BLaER1 treated with 17β-estradiol and CSF1 and Interleukin-3, amounts not matched to agents 10 nM and 100 nM (cell line): ENCODE measurements around the gene DIPK1C.

Experiments
- H3K27ac ChIP-seq, 11 experiments: shearing (Covaris generic); formaldehyde crosslinking; 2 replicates each; pipeline ENCODE4 v1.8.1; 2022
- H3K27me3 ChIP-seq, 11 experiments: shearing (Covaris generic); formaldehyde crosslinking; 2 replicates each; pipeline ENCODE4 v1.8.1; 2022
- H3K36me3 ChIP-seq, 11 experiments: shearing (Covaris generic); formaldehyde crosslinking; 2 replicates each; pipeline ENCODE4 v1.8.1; 2022
- H3K4me1 ChIP-seq, 10 experiments: shearing (Covaris generic); formaldehyde crosslinking; 2 replicates each; pipeline ENCODE4 v1.8.1; 2022
- H3K4me2 ChIP-seq, 11 experiments: shearing (Covaris generic); formaldehyde crosslinking; 2 replicates each; pipeline ENCODE4 v1.8.1; 2022
- H3K4me3 ChIP-seq, 10 experiments: shearing (Covaris generic); formaldehyde crosslinking; 2 replicates each; pipeline ENCODE4 v1.8.1; 2022
- H3K9ac ChIP-seq, 11 experiments: shearing (Covaris generic); formaldehyde crosslinking; 2 replicates each; pipeline ENCODE4 v1.8.1; 2022
- H3K9me3 ChIP-seq, 11 experiments: shearing (Covaris generic); formaldehyde crosslinking; replicated peaks in 1 of 11; 2 replicates each; pipeline ENCODE4 v1.8.1; 2022
- H4K20me1 ChIP-seq, 11 experiments: shearing (Covaris generic); formaldehyde crosslinking; 2 replicates each; pipeline ENCODE4 v1.8.1; 2022
- Cebpa-rat ChIP-seq, 11 experiments: shearing (Covaris generic); IDR thresholded peaks; 2 replicates each; pipeline ENCODE4 v1.8.1; 2022

DIPK1C gene

GRCh38 chr18:74410441-74410992 is 46.6 kb downstream of the DIPK1C start:
- Histone ChIP-seq H4K20me1 (no peaks in the 10 kb centered on the region), H3K4me2 (peak overlapping the region; percentile 86 to 99 (median 96)), H3K4me1 (peaks cover 61 to 100% (median 93%) of the 10 kb centered on the region in 10 experiments), H3K9ac (peak overlapping the region; percentile 37 to 95 (median 87); a peak in 21 of 22 replicates), H3K36me3 (peaks cover 0 to 44% (median 34%) of the 10 kb centered on the region in 11 experiments; a peak in 16 of 22 replicates), H3K9me3 (peaks cover 0 to 11% (median 1%) of the 10 kb centered on the region in 11 experiments; a peak in 9 of 22 replicates), H3K27me3 (no peaks in the 10 kb centered on the region), H3K27ac (peak overlapping the region in 10 of 11 experiments; percentile 51 to 100 (median 97); a peak in 19 of 22 replicates), H3K4me3 (peak overlapping the region; percentile 36 to 71 (median 62); a peak in 19 of 20 replicates)
- TF ChIP-seq Cebpa-rat (IDR thresholded peaks at IDR 0.05), result peak in 5 of 11 experiments; percentile 10 to 81 (median 68); a peak in 6 of 22 replicates

DNA sequence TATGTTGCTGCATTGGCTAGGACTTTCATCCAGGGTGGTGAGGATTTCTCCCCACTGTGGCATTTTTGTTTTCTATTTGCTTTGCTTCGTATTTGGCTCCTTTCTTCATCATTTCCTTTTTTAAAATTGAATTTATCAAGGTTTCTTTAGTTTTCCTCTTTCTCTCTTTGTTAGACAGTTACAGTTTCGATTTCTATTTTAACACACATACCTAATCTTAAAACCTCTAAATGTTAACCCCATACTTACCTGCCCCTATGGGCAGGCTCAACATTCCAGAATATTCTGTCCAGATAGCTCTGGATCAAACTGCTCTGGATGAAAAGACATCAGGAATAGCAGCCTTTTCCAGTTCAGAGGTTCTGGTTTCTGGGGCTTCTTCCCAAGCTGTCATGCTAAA is 49.2 kb downstream of the DIPK1C start:
- Histone ChIP-seq H3K9ac (peak overlapping the region; percentile 43 to 95 (median 87); a peak in 20 of 22 replicates), H3K27ac (peak overlapping the region in 10 of 11 experiments; percentile 41 to 100 (median 97); a peak in 20 of 22 replicates), H3K4me3 (peak overlapping the region; percentile 18 to 71 (median 62); a peak in 18 of 20 replicates)

GRCh38 chr18:74402806-74403433 is 54.2 kb downstream of the DIPK1C start:
- Histone ChIP-seq H3K9me3 (peaks cover 0 to 29% (median 16%) of the 10 kb centered on the region in 11 experiments; a peak in 14 of 22 replicates), H3K27ac (peak overlapping the region in 10 of 11 experiments; percentile 6 to 100 (median 97); a peak in 18 of 22 replicates), H3K36me3 (peaks cover 0 to 8% (median 0%) of the 10 kb centered on the region in 11 experiments; a peak in 2 of 22 replicates), H3K4me1 (peaks cover 53 to 97% (median 93%) of the 10 kb centered on the region in 10 experiments), H3K4me3 (no peak overlapping the region), H4K20me1 (no peaks in the 10 kb centered on the region), H3K9ac (peak overlapping the region in 9 of 11 experiments; percentile 0 to 95 (median 73); a peak in 18 of 22 replicates), H3K27me3 (no peaks in the 10 kb centered on the region), H3K4me2 (peak overlapping the region; percentile 54 to 90 (median 83))
- no peak for TF ChIP-seq Cebpa-rat (IDR thresholded peaks at IDR 0.05)

More for the DNA sequence above, 49.2 kb downstream of the DIPK1C start:
- no peaks in the 10 kb centered on the region for H3K27me3 ChIP-seq
- H3K4me1 ChIP-seq, result peaks cover 61 to 97% (median 91%) of the 10 kb centered on the region in 10 experiments
- peaks cover 0 to 29% (median 16%) of the 10 kb centered on the region in 11 experiments; a peak in 14 of 22 replicates for H3K9me3 ChIP-seq
- TF ChIP-seq Cebpa-rat (IDR thresholded peaks at IDR 0.05), result no peak
- peaks cover 0 to 21% (median 13%) of the 10 kb centered on the region in 11 experiments; a peak in 14 of 22 replicates for H3K36me3 ChIP-seq
- H4K20me1 ChIP-seq, result no peaks in the 10 kb centered on the region
- peak overlapping the region; percentile 86 to 99 (median 96) for H3K4me2 ChIP-seq

DNA sequence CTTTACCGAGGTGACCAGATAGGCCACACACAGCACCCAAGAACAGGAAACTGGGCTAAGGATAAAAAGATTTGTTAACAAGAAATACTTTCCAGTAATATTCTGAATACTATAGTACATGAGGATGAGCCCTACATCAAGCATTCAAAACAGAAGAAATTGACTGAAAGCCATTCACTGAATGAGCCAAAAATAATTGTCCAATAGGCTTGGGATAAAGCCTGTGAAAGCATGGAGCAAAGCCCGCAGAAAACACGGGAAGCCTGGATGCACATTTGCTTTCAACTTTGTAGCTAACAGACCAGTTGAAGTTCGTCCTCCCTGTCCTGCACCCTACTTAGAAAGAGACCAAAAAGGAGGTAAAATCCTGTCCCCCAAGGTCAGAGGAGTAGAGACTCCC is 56.3 kb downstream of the DIPK1C start:
- H3K9ac ChIP-seq, result peak overlapping the region in 8 of 11 experiments; percentile 76 to 95 (median 88); a peak in 17 of 22 replicates
- peaks cover 0 to 8% (median 0%) of the 10 kb centered on the region in 11 experiments; a peak in 2 of 22 replicates for H3K36me3 ChIP-seq
- H3K27me3 ChIP-seq, result no peaks in the 10 kb centered on the region
- H3K9me3 ChIP-seq, result peaks cover 0 to 28% (median 18%) of the 10 kb centered on the region in 11 experiments; a peak in 15 of 22 replicates
- no peaks in the 10 kb centered on the region for H4K20me1 ChIP-seq
- TF ChIP-seq Cebpa-rat (IDR thresholded peaks at IDR 0.05), result no peak
- peak overlapping the region in 10 of 11 experiments; percentile 45 to 100 (median 97); a peak in 19 of 22 replicates for H3K27ac ChIP-seq
- H3K4me2 ChIP-seq, result peak overlapping the region; percentile 64 to 92 (median 86); a peak in 21 of 22 replicates
- no peak overlapping the region for H3K4me3 ChIP-seq
- peaks cover 61 to 97% (median 94%) of the 10 kb centered on the region in 10 experiments for H3K4me1 ChIP-seq

DNA sequence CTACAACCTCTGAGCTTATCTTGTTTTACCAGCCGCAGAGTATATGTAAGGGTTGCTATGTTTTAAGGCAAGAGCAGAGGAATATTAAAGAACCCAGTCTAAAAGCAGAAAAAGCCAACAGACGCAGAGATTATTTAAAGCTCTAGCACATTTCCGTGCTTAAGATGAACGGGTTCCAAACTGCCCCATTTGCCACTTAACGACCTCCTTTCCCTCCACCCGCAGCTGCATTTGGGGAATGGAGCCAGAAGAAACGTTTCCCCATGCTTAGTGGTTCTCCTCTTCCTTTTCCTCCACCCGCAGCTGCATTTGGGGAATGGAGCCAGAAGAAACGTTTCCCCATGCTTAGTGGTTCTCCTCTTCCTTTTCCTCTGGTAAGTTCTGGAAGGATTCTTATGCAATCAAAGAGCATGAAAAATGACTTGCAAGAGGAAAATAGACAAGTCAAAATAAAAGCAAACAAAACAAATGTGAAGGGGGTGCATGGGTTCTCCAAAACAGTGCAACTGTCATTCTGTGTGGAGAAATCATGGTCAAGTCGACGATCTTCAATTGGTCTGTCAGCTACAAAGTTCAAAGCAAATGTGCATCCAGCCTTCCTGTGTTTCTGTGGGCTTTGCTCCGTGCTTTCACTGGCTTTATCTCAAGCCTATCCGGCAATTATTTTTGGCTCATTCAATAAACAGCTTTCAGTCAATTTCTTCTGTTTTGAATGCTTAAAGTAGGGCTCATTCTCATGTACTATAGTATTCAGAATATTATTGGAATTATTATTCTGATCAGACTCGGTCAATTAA is 57.8 kb downstream of the DIPK1C start:
- no peaks in the 10 kb centered on the region for H4K20me1 ChIP-seq
- peaks cover 61 to 99% (median 96%) of the 10 kb centered on the region in 10 experiments for H3K4me1 ChIP-seq
- H3K27me3 ChIP-seq, result no peaks in the 10 kb centered on the region
- H3K9ac ChIP-seq, result peak overlapping the region in 10 of 11 experiments; percentile 3 to 95 (median 87); a peak in 19 of 22 replicates
- H3K4me2 ChIP-seq, result peak overlapping the region; percentile 64 to 92 (median 86)
- H3K9me3 ChIP-seq, result peaks cover 0 to 26% (median 20%) of the 10 kb centered on the region in 11 experiments; a peak in 17 of 22 replicates
- H3K36me3 ChIP-seq, result no peaks in the 10 kb centered on the region; a peak in 2 of 22 replicates
- H3K27ac ChIP-seq, result peak overlapping the region in 10 of 11 experiments; percentile 47 to 100 (median 97); a peak in 20 of 22 replicates
- H3K4me3 ChIP-seq, result peak overlapping the region in 8 of 10 experiments; percentile 6 to 41 (median 24); a peak in 12 of 20 replicates
- TF ChIP-seq Cebpa-rat (IDR thresholded peaks at IDR 0.05), result peak in 9 of 11 experiments; percentile 58 to 99 (median 97); a peak in 17 of 22 replicates

DNA sequence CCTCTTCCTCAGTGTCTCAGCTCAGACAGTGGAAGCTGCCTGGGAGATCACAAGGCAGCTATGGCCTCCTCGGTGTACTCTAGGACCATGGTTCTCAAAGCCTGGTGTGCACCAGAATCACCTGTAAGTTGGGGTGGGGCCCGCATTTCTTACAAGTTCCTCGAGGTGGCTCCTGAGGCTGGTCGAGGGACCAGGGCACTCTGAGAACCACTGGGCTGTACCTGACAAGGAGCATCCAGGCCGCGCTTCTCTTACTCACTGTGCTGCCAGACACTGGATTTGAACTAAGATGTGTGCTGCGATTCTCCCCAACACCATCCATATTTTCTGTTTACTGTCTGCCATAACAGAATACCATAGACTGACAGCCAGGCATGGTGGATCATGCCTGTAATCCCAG is 59.5 kb downstream of the DIPK1C start:
- Histone ChIP-seq H3K9me3 (peaks cover 0 to 35% (median 30%) of the 10 kb centered on the region in 11 experiments; a peak in 17 of 22 replicates), H3K4me3 (0 out of 20 replicates have a peak overlapping the region, but pooled peaks of 2 of the 10 experiments have one; percentile 3 to 30), H3K4me1 (peaks cover 54 to 93% (median 84%) of the 10 kb centered on the region in 10 experiments), H4K20me1 (no peaks in the 10 kb centered on the region), H3K4me2 (peak overlapping the region; percentile 64 to 92 (median 86)), H3K36me3 (no peaks in the 10 kb centered on the region; a peak in 2 of 22 replicates), H3K27ac (peak overlapping the region in 10 of 11 experiments; percentile 47 to 100 (median 97); a peak in 19 of 22 replicates), H3K9ac (peak overlapping the region in 9 of 11 experiments; percentile 57 to 95 (median 87); a peak in 15 of 22 replicates), H3K27me3 (no peaks in the 10 kb centered on the region)
- TF ChIP-seq Cebpa-rat (IDR thresholded peaks at IDR 0.05), result no peak

- Histone ChIP-seq H3K4me3 (no peak overlapping the region; a peak in 1 of 20 replicates), H3K4me2 (peak overlapping the region; percentile 64 to 92 (median 86); a peak in 21 of 22 replicates), H3K36me3 (peaks cover 0 to 7% (median 0%) of the 10 kb centered on the region in 11 experiments; a peak in 2 of 22 replicates), H3K9me3 (peaks cover 0 to 44% (median 33%) of the 10 kb centered on the region in 11 experiments; a peak in 17 of 22 replicates), H3K27me3 (no peaks in the 10 kb centered on the region), H4K20me1 (no peaks in the 10 kb centered on the region), H3K27ac (peak overlapping the region in 9 of 11 experiments; percentile 24 to 100 (median 97); a peak in 17 of 22 replicates), H3K9ac (peak overlapping the region in 7 of 11 experiments; percentile 86 to 95 (median 89); a peak in 12 of 22 replicates), H3K4me1 (peaks cover 48 to 93% (median 83%) of the 10 kb centered on the region in 10 experiments)
- no peak for TF ChIP-seq Cebpa-rat (IDR thresholded peaks at IDR 0.05)
Observed at GRCh38 chr18:74396171-74397169, 60.6 kb downstream of the DIPK1C start.
